GM21515 (cell line): ENCODE results near the gene CT45A9.
"Not testable (repeated sequence)": the region's sequence is repeated elsewhere in the genome, so short reads cannot be mapped to it uniquely, and the experiment has no call there.

ENCODE experiments used
- ATAC-seq: cut with Tn5 transposase; IDR thresholded peaks from one replicate; pipeline ENCODE4 v1.9.1; 2021; ENCODE audit not compliant: unreplicated experiment

The CT45A9 gene

GRCh38 chrX:135871712-135872111 lies at the start of gene CT45A9:
Gene CT45A9 (minus strand): TSS chrX:135871812. CDS start chrX:135868061, 3,751 bp downstream.
- not testable (repeated sequence) for ATAC-seq

- ATAC-seq = not testable (repeated sequence)
Measured at GRCh38 chrX:135920516-135920915, 48.9 kb upstream of the CT45A9 start.

GRCh38 chrX:135914404-135914803 lies 42.8 kb upstream of the CT45A9 start:
- ATAC-seq = no peak

GRCh38 chrX:135910251-135910650 lies 38.6 kb upstream of the CT45A9 start:
- no peak for ATAC-seq

GRCh38 chrX:135893294-135893817 lies 21.7 kb upstream of the CT45A9 start, which contains the start of the genes CT45A10 and SAGE1:
Gene CT45A10 (minus strand): TSS chrX:135893444. CDS start chrX:135885344, 8,100 bp downstream.
Gene SAGE1 (plus strand): TSS chrX:135893716. CDS start chrX:135896243, 2,527 bp downstream.
- no peak for ATAC-seq

- no peak for ATAC-seq
Measured at GRCh38 chrX:135892781-135893180, 21.2 kb upstream of the CT45A9 start.

- ATAC-seq = no peak
Measured at GRCh38 chrX:135890087-135890585, 18.5 kb upstream of the CT45A9 start.

- ATAC-seq = not testable (repeated sequence)
Measured at GRCh38 chrX:135888976-135889375, 17.4 kb upstream of the CT45A9 start.

- ATAC-seq = not testable (repeated sequence)
Measured at GRCh38 chrX:135888230-135888629, 16.6 kb upstream of the CT45A9 start.

- not testable (repeated sequence) for ATAC-seq
Measured at GRCh38 chrX:135882741-135883140, 11.1 kb upstream of the CT45A9 start.

GRCh38 chrX:135854438-135854837 lies 17.2 kb downstream of the CT45A9 start, which contains the start of gene CT45A8:
Gene CT45A8 (minus strand): TSS chrX:135854538. CDS start chrX:135850783, 3,755 bp downstream.
- ATAC-seq = not testable (repeated sequence)

- ATAC-seq = not testable (repeated sequence)
Measured at GRCh38 chrX:135837180-135837579, 34.4 kb downstream of the CT45A9 start, which contains the start of gene CT45A7. Gene CT45A7 (minus strand): TSS chrX:135837280. CDS start chrX:135833533, 3,747 bp downstream.

- not testable (repeated sequence) for ATAC-seq
Measured at GRCh38 chrX:135819912-135820311, 51.7 kb downstream of the CT45A9 start, which contains the start of gene CT45A2. Gene CT45A2 (minus strand): TSS chrX:135820012. CDS start chrX:135816265, 3,747 bp downstream.
